Activated CD8-positive, alpha-beta memory T cell treated with anti-CD3 and anti-CD28 coated beads for 4 hours (primary cell): ENCODE data around the gene RAB4B.
"Not testable (repeated sequence)": the region's sequence is repeated elsewhere in the genome, so short reads cannot be mapped to it uniquely, and the experiment has no call there.

Source experiments
- DNase-seq, 2 donors: peaks; one replicate each; pipeline ENCODE4 v3.0.0-alpha.2; 2020; ENCODE audit warnings: low read depth in 2 of 2

The RAB4B gene

GRCh38 chr19:40750874-40751537 lies 27.0 kb upstream of the RAB4B start, which contains the start of gene SNRPA:
SNRPA (plus strand) TSS chr19:40751203; CDS start chr19:40751409, 206 bp downstream.
- peak; percentile 88 to 95 for DNase-seq

- no peak for DNase-seq
Observed at GRCh38 chr19:40752257-40752781, 25.7 kb upstream of the RAB4B start.

DNA sequence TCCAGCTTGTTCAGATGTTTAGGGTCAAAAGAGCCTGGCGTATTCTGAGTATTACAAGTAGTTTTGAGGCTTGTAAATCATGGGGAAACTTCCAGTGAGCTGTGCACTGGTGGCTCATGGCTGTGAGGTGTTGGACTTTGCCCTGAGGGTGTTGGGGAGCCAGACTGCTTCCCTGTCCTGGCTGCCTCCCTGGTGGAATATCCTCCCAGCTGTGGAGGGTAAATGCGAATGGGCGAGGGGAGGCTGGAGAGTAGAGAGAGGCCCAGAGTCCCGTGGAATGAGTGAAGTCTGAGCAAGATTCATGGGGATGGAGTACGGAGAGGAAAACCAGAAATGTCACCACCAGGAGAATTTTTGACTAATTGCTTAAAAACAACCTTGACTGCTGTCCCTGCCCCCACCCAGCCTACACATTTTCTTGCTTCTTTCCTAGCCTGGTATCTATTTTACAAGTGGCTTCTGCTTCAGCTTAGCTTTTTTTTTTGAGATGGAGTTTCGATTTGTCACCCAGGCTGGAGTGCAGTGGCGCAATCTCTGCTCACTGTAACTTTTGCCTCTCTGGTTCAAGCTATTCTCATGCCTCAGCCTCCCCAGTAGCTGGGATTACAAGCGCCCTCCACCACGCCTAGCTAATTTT lies 23.3 kb upstream of the RAB4B start:
- DNase-seq = peak in 1 of 2 donors; percentile 28

DNA sequence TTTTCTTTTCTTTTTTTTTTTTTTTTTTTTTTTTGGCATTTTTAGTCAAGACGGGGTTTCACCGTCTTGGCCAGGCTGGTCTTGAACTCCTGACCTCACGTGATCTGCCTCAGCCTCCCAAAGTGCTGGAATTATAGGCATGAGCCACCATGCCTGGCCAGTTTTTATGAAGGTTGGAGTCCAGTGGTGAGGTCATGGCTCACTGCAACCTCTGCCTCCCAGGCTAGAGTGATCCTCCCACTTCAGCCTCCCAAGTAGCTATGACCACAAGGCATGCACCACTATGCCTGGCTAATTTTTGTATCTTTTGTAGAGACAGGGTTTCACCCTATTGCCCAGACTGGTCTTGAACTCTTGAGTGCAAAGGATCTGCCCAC lies 22.8 kb upstream of the RAB4B start:
- no peak for DNase-seq

DNA sequence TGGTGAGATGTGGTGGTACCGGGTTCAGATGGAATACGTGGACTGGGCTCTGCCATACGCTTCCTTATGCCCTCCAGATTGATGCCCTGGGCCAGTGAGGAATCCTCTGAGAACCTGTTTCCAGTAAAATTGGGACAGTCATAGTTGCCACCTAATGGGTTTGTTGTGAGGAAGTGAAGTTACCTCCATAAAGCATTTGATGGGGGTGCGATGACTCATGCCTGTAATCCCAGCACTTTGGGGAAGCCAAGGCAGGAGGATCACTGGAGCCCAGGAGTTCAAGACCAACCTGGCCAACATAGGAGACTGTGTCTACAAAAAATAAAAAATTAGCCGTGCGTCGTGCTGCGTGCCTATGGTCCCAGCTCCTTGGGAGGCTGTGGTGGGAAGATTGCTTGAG lies 22.3 kb upstream of the RAB4B start:
- DNase-seq = no peak

GRCh38 chr19:40756502-40757110 lies 21.4 kb upstream of the RAB4B start:
- no peak for DNase-seq

DNA sequence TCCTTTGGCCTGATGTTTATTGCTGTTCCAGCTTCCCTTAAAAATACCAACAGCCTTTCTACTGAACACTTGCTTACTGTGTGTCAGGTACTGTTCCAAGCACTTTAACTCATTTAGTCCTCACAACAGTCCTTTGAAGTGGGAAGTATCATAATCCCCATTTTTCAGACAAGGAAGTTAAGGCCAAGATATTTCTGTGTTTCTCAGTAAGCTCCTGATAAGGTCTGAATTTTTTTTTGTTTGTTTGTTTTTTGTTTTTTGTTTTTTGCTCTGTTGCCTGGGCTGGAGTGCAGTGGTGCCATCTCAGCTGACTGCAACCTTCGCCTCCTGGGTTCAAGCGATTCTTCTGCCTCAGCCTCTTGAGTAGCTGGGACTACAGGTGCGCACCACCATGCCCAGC lies 19.6 kb upstream of the RAB4B start:
- no peak for DNase-seq

GRCh38 chr19:40759352-40759751 lies 18.7 kb upstream of the RAB4B start:
- DNase-seq = no peak

GRCh38 chr19:40762754-40763470 lies 15.1 kb upstream of the RAB4B start:
- no peak for DNase-seq

- DNase-seq = no peak
Observed at GRCh38 chr19:40763526-40763925, 14.5 kb upstream of the RAB4B start.

GRCh38 chr19:40763963-40764362 lies 14.1 kb upstream of the RAB4B start:
- DNase-seq = no peak

- DNase-seq = not testable (repeated sequence)
Observed at GRCh38 chr19:40766385-40766784, 11.7 kb upstream of the RAB4B start.

- DNase-seq = no peak
Observed at GRCh38 chr19:40768869-40769268, 9.2 kb upstream of the RAB4B start.

GRCh38 chr19:40771101-40771862 lies 6.8 kb upstream of the RAB4B start:
- DNase-seq = not testable (repeated sequence)

DNA sequence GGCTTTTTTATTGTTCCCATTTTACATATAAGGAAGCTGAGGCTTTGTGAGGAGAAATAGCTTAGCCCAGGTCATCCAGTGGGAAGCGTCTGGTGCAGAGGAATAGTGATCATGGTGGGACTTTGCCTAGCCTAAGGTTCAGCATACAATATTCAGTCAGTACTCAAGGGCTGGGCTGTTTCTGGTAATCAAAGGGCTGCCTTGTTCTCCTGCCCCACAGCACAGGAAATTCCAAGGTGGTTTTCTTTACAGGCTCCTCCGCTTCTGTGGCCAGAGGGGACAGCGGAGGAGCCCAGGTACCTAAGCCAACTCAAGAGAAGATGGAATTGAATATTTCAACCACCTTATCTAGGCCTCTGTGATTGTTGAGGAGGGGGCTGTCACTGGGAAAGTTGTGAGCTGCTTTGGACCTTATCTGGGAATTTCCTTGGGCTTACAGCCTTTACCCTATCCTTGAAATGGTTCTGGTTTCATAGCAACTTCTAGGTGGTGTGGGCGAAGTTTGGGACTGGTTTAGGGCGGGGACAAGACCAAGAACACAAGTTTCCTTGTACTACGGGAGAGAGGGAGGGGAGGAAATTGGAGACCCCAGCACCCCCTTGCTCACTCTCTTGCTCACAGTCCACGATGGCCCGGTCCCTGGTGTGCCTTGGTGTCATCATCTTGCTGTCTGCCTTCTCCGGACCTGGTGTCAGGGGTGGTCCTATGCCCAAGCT lies 3.0 kb upstream of the RAB4B start, which contains the start of gene MIA:
Gene MIA, plus strand, starts transcription at position 606 of the 716 bp plus-strand sequence. Its CDS starts 22 bp downstream, at position 628.
- no peak for DNase-seq

DNA sequence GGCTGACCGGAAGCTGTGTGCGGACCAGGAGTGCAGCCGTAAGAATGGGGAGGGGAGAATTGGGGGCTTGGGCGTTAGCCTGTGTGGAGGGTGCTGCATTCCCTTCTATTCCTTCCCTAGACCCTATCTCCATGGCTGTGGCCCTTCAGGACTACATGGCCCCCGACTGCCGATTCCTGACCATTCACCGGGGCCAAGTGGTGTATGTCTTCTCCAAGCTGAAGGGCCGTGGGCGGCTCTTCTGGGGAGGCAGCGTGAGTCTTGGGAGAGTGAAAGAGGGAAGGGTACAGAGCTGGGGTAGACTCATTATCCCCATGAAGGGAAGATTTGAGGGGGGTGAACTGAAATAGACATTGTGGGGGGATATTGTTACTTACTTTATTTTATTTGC lies 2.4 kb upstream of the RAB4B start:
- no peak for DNase-seq

- no peak for DNase-seq
Observed at GRCh38 chr19:40776364-40776763, 1.7 kb upstream of the RAB4B start.

GRCh38 chr19:40776932-40777644 lies 959 bp upstream of the RAB4B start:
- DNase-seq = peak; percentile 80 to 86

GRCh38 chr19:40777645-40777936 lies 456 bp upstream of the RAB4B start:
- no peak for DNase-seq

DNA sequence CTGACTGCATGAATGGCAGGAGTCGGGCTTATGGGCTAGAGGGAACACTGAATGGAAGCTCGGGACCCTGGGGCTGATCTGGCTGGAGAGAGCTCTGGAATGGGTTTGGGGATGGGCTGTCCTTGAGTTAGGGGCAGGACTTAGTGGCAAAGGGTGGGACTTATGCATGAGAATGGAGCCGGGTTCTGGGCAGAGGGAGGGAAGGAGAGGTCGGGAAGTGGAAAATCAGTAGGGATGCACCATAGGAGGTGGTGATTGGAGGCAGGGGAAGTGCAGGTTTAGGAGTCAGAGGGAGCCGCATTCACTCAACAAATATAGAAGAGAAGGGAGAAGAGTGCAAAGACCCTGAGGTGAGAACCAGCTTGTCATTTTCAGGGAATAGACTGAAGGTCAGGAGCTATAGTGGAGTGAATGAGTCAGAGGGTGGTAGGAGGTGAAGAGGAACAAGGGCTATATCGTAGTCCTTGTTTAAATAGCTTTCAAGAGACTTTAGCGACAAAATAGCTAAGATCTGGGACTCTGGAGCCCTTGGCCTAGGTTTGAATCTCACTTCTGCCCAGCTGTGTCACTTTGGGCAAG lies 748 bp downstream of the RAB4B start:
- no peak for DNase-seq
